Measurements from ENCODE around the gene OSBPL6.

Gene OSBPL6

DNA sequence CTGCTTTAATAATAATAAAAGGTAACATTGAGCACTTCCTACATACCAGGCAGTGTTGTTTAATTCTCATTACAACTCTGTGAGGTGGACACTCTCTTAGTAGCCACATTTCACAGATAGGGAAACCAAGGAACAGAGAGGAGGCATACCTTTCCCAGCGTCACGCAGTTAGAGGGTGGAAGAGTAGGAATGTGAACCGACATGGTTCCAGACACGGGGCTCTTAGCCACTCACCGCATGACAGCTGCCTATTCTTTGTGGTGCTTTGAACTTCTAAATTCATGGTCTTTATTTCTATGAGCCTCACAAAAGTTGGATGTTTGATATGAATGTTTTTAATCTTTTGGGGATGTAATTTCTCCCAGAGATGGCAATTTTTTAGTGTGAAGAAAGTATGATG, 76.0 kb downstream of the OSBPL6 start:
- H3K4me3 ChIP-seq (ENCODE audit: low read depth, low read length), result no peak overlapping the region
- no peak overlapping the region for H3K27ac ChIP-seq (ENCODE audit: extremely low read depth, low read depth, low read length)
- no peaks in the 10 kb centered on the region for H3K9me3 ChIP-seq (ENCODE audit: control insufficient read depth, insufficient read depth, low read depth, low read length)
- TF ChIP-seq ZNF701 (tag by site-specific recombination; IDR thresholded peaks at IDR 0.05), result no peak
- TF ChIP-seq ZNF488 (tag by site-specific recombination; IDR thresholded peaks at IDR 0.05), result no peak
- no peak for TF ChIP-seq ZNF140 (tag by site-specific recombination; IDR thresholded peaks at IDR 0.05)
- TF ChIP-seq ZBTB20 (tag by site-specific recombination; IDR thresholded peaks at IDR 0.05), result no peak
- TF ChIP-seq ZNF777 (tag by site-specific recombination; IDR thresholded peaks at IDR 0.05; ENCODE audit: borderline replicate concordance), result no peak
- no peak for TF ChIP-seq KLF1 (tag by site-specific recombination; IDR thresholded peaks at IDR 0.05)
- TF ChIP-seq ZNF341 (tag by site-specific recombination; IDR thresholded peaks at IDR 0.05; ENCODE audit: low read depth), result no peak
- TF ChIP-seq ZNF473 (tag by site-specific recombination; IDR thresholded peaks at IDR 0.05), result no peak
- TF ChIP-seq ZNF2 (tag by site-specific recombination; IDR thresholded peaks at IDR 0.05), result no peak
- no peak for TF ChIP-seq ZNF514 (tag by site-specific recombination; IDR thresholded peaks at IDR 0.05)
- TF ChIP-seq ZNF157 (tag by site-specific recombination; IDR thresholded peaks at IDR 0.05), result no peak
- no peak for TF ChIP-seq ZNF23 (tag by site-specific recombination; IDR thresholded peaks at IDR 0.05; ENCODE audit: borderline replicate concordance)
- ChIA-PET POLR2A (no interaction called here), CTCF (no interaction called here)
- H3K4me1 ChIP-seq (ENCODE audit: control insufficient read depth, insufficient read depth, low read length), result peaks cover 2% of the 10 kb centered on the region; the same call in 1 of the 2 replicates
- H3K36me3 ChIP-seq (ENCODE audit: control insufficient read depth in 2 of 2, insufficient read depth in 1 of 2, low read length in 2 of 2), result no peaks in the 10 kb centered on the region

DNA sequence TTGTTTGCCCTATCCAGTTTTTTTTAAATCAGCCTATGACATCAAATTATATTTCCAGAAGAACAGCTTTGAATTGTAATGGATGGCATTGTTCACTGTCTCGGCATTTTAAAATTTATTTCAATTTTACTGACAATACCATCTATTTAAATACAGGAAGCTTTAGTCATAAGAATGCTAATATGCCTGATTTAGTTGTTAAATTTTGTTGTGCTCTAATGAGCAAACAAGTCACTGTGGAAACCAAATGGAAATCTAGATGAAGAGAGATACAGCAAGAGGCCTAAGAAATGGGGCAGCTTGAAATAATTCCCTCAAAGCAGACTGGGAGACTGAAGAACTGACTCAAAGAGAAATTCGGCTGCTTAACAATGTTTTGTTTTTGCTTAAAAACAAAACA, 76.8 kb downstream of the OSBPL6 start:
- POLR2A ChIA-PET, result no interaction called here
- TF ChIP-seq RBAK (tag by site-specific recombination; IDR thresholded peaks at IDR 0.05), result no peak
- TF ChIP-seq ZNF785 (tag by site-specific recombination; IDR thresholded peaks at IDR 0.05), result no peak
- no peak for TF ChIP-seq PRDM10 (tag by site-specific recombination; IDR thresholded peaks at IDR 0.05)
- TF ChIP-seq, protein P1, sequence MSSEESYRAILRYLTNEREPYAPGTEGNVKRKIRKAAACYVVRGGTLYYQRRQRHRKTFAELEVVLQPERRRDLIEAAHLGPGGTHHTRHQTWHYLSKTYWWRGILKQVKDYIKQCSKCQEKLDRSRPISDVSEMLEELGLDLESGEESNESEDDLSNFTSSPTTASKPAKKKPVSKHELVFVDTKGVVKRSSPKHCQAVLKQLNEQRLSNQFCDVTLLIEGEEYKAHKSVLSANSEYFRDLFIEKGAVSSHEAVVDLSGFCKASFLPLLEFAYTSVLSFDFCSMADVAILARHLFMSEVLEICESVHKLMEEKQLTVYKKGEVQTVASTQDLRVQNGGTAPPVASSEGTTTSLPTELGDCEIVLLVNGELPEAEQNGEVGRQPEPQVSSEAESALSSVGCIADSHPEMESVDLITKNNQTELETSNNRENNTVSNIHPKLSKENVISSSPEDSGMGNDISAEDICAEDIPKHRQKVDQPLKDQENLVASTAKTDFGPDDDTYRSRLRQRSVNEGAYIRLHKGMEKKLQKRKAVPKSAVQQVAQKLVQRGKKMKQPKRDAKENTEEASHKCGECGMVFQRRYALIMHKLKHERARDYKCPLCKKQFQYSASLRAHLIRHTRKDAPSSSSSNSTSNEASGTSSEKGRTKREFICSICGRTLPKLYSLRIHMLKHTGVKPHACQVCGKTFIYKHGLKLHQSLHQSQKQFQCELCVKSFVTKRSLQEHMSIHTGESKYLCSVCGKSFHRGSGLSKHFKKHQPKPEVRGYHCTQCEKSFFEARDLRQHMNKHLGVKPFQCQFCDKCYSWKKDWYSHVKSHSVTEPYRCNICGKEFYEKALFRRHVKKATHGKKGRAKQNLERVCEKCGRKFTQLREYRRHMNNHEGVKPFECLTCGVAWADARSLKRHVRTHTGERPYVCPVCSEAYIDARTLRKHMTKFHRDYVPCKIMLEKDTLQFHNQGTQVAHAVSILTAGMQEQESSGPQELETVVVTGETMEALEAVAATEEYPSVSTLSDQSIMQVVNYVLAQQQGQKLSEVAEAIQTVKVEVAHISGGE (tag by site-specific recombination; conservative IDR thresholded peaks at IDR 0.05; ENCODE audit: low read depth), result no peak
- no peak for TF ChIP-seq ZNF501 (tag by site-specific recombination; IDR thresholded peaks at IDR 0.05)
- TF ChIP-seq ZNF335 (tag by site-specific recombination; conservative IDR thresholded peaks at IDR 0.05), result no peak
- TF ChIP-seq PRDM2 (tag by site-specific recombination; IDR thresholded peaks at IDR 0.05; ENCODE audit: borderline replicate concordance), result no peak
- TF ChIP-seq ZNF169 (tag by site-specific recombination; IDR thresholded peaks at IDR 0.05), result no peak
- no peak for TF ChIP-seq WT1 (tag by site-specific recombination; IDR thresholded peaks at IDR 0.05)
- no peak for TF ChIP-seq ZNF777 (tag by site-specific recombination; IDR thresholded peaks at IDR 0.05; ENCODE audit: borderline replicate concordance)
- TF ChIP-seq ZNF324 (tag by site-specific recombination; IDR thresholded peaks at IDR 0.05), result no peak
- no peak for TF ChIP-seq ZNF791 (tag by site-specific recombination; IDR thresholded peaks at IDR 0.05)

More for the DNA sequence above, 76.8 kb downstream of the OSBPL6 start:
- CTCF ChIA-PET, result interaction anchor here (0.5 to 0.7 kb wide), 3 partner anchors 63 to 287 kb away, joined by 3 read pairs; no protein-coding TSS in a partner anchor
- Histone ChIP-seq H3K9me3 (ENCODE audit: control insufficient read depth, insufficient read depth, low read depth, low read length) (no peaks in the 10 kb centered on the region), H3K27ac (ENCODE audit: extremely low read depth, low read depth, low read length) (no peak overlapping the region), H3K36me3 (ENCODE audit: control insufficient read depth in 2 of 2, insufficient read depth in 1 of 2, low read length in 2 of 2) (no peaks in the 10 kb centered on the region), H3K4me3 (ENCODE audit: low read depth, low read length) (no peak overlapping the region), H3K4me1 (ENCODE audit: control insufficient read depth, insufficient read depth, low read length) (peaks cover 2% of the 10 kb centered on the region; the same call in 1 of the 2 replicates)

Measured in HEK293 (cell line).